Panc1 (cell line): Measurements from ENCODE around the gene NUMB. TPM values are rescaled to one million over a fixed set of nuclear protein-coding genes. Genes with fewer than 3 reads are reported as not detected.

ENCODE experiments used
- ATAC-seq: fragments of 200-7000 bp; cut with Tn5 transposase; 2 replicates; pipeline ENCODE4 v1.9.1; 2020; ENCODE audit warnings: mild to moderate bottlenecking, moderate library complexity
- BruUV-seq: library from RNA; stranded (reverse); fragments of 400-500 nt; replicated peaks from 2 replicates; lab custom pipeline; 2021; lab: Mats Ljungman, UMichigan
- CTCF ChIA-PET: fragments of 300-600 bp; sonication (Branson Sonifier 250); formaldehyde crosslinking; loops from one replicate; lab custom pipeline; 2022; ENCODE audit warnings: antibody characterized with exemption; lab: Charles Lee
- POLR2A ChIA-PET: fragments of 300-600 bp; sonication (Branson Sonifier 250); formaldehyde crosslinking; loops from one replicate; lab custom pipeline; 2022; ENCODE audit warnings: antibody characterized with exemption; lab: Charles Lee
- DNase-seq: peaks from one replicate; pipeline ENCODE4 v3.0.0-alpha.2; 2010; ENCODE audit warnings: low read depth, low spot score
- H3K27ac ChIP-seq: 2 replicates; pipeline ENCODE4 v1.5.1; 2011; ENCODE audit warnings: mild to moderate bottlenecking, low read length, inconsistent platforms
- H3K27me3 ChIP-seq: fragments of 200-500 bp; sonication (Bioruptor generic); 2 replicates; pipeline ENCODE4 v1.6.0; 2014; ENCODE audit warnings: low read length, inconsistent platforms; ENCODE audit not compliant: control insufficient read depth, insufficient read depth
- H3K36me3 ChIP-seq: fragments of 200-500 bp; sonication (Bioruptor generic); 2 replicates; pipeline ENCODE4 v1.5.1; 2014; ENCODE audit warnings: inconsistent platforms, mild to moderate bottlenecking, low read length, moderate library complexity; ENCODE audit not compliant: control insufficient read depth, insufficient read depth
- H3K4me1 ChIP-seq: 2 replicates; pipeline ENCODE4 v1.5.1; 2011; ENCODE audit warnings: inconsistent platforms, mild to moderate bottlenecking, low read length, moderate library complexity; ENCODE audit not compliant: control insufficient read depth, insufficient read depth
- H3K4me3 ChIP-seq, 2 experiments: 2 replicates each; pipeline ENCODE4 v1.5.1; 2011 to 2012; ENCODE audit warnings: low read depth in 2 of 2, low read length in 2 of 2, mild to moderate bottlenecking in 2 of 2, inconsistent platforms in 1 of 2, moderate library complexity in 1 of 2
- H3K9me3 ChIP-seq: fragments of 200-500 bp; sonication (Bioruptor generic); 2 replicates; pipeline ENCODE4 v1.5.1; 2014; ENCODE audit warnings: low read depth, mild to moderate bottlenecking, inconsistent platforms, low read length, moderate library complexity; ENCODE audit not compliant: control insufficient read depth, insufficient read depth
- CTCF ChIP-seq: fragments of 450-650 bp; IDR thresholded peaks from 2 replicates; pipeline ENCODE4 v1.5.1; 2017; ENCODE audit warnings: mild to moderate bottlenecking
- POLR2AphosphoS5 ChIP-seq: IDR thresholded peaks from 2 replicates; pipeline ENCODE4 v1.6.1; 2012; ENCODE audit warnings: mild to moderate bottlenecking, low read depth, low read length, moderate library complexity
- REST ChIP-seq, 2 experiments: IDR thresholded peaks; 2 replicates each; pipeline ENCODE4 v1.6.1; 2011 to 2012; ENCODE audit warnings: low read depth in 2 of 2, control low read depth in 1 of 2, low read length in 1 of 2, mild to moderate bottlenecking in 1 of 2, moderate library complexity in 1 of 2; ENCODE audit not compliant: insufficient read depth in 1 of 2
- SIN3A ChIP-seq: IDR thresholded peaks from 2 replicates; pipeline ENCODE4 v1.6.1; 2012; ENCODE audit warnings: low read depth, mild to moderate bottlenecking, low read length, moderate library complexity, borderline replicate concordance; ENCODE audit not compliant: insufficient read depth
- TCF7L2 ChIP-seq: IDR thresholded peaks from 2 replicates; pipeline ENCODE4 v1.6.1; 2011; ENCODE audit warnings: mild to moderate bottlenecking, low read depth, low read length, inconsistent platforms
- in situ Hi-C: cut with HindIII; loops from 2 replicates; pipeline ENCODE4 v1.10.0; 2016; ENCODE audit warnings: low sequenced_read_pairs, low pct_unique_long_range_greater_than_20kb
- intact Hi-C: fragments of 100-400 bp; cut with micrococcal nuclease; formaldehyde crosslinking; loops from one replicate; pipeline ENCODE4 v1.10.0; 2022; ENCODE audit not compliant: unreplicated experiment
- total RNA-seq: library from RNA; stranded (reverse); gene quantifications from one replicate; pipeline ENCODE4 v1.2.1, GENCODE V29; 2021; ENCODE audit not compliant: unreplicated experiment

Gene NUMB
- total RNA-seq, 1 experiment from 2014 or later = 51.5 TPM

- Histone ChIP-seq H3K27me3 (no peaks in the 10 kb centered on the region), H3K9me3 (no peaks in the 10 kb centered on the region), H3K27ac (no peak overlapping the region), H3K4me3 (no peak overlapping the region), H3K36me3 (no peaks in the 10 kb centered on the region), H3K4me1 (no peaks in the 10 kb centered on the region)
- in situ Hi-C loops (no loop called here), intact Hi-C loops (no loop called here)
- BruUV-seq = no TSS peak
- ChIA-PET CTCF (interaction anchor here (0.5 kb wide), 1 partner anchor 90 kb away, joined by 4 read pairs; no protein-coding TSS in a partner anchor), POLR2A (interaction anchor here (0.6 kb wide), 1 partner anchor 12 kb away, joined by 3 read pairs; no protein-coding TSS in a partner anchor)
- DNase-seq (no peak), ATAC-seq (no peak)
- TF ChIP-seq SIN3A = no peak
- TF ChIP-seq TCF7L2 = no peak
- no peak for TF ChIP-seq REST (IDR thresholded peaks at IDR 0.05; ENCODE audit: insufficient read depth in 1 of 2, low read depth in 2 of 2, low read length in 1 of 2)
- no peak for TF ChIP-seq CTCF
- TF ChIP-seq POLR2AphosphoS5 = no peak
These were observed 76.8 kb downstream of the NUMB start for GRCh38 chr14:73381380-73382013.

GRCh38 chr14:73376585-73376984 is 81.8 kb downstream of the NUMB start:
- H3K36me3 ChIP-seq = no peaks in the 10 kb centered on the region
- TF ChIP-seq CTCF = no peak
- TF ChIP-seq REST (IDR thresholded peaks at IDR 0.05; ENCODE audit: insufficient read depth in 1 of 2, low read depth in 2 of 2, low read length in 1 of 2) = no peak
- TF ChIP-seq TCF7L2 = no peak
- TF ChIP-seq SIN3A = no peak
- TF ChIP-seq POLR2AphosphoS5 = no peak
- H3K4me1 ChIP-seq = no peaks in the 10 kb centered on the region
- ATAC-seq (no peak), DNase-seq (no peak)
- BruUV-seq = no TSS peak
- ChIA-PET CTCF (no interaction called here), POLR2A (no interaction called here)
- no peaks in the 10 kb centered on the region for H3K27me3 ChIP-seq
- intact Hi-C loops (no loop called here), in situ Hi-C loops (no loop called here)
- H3K9me3 ChIP-seq = no peaks in the 10 kb centered on the region
- H3K4me3 ChIP-seq = no peak overlapping the region
- H3K27ac ChIP-seq = no peak overlapping the region
